ENCODE results near the gene MAP3K19. TPM values are rescaled to one million over a fixed set of nuclear protein-coding genes. Genes with fewer than 3 reads are reported as not detected.

The MAP3K19 gene
- total RNA-seq, 4 donors from 2014 or later, result not detected

- no peak overlapping the region for H3K4me3 ChIP-seq
- no peaks in the 10 kb centered on the region for H3K27me3 ChIP-seq
- H3K4me1 ChIP-seq, result peaks cover 39% of the 10 kb centered on the region
- H3K36me3 ChIP-seq, result peaks cover 16% of the 10 kb centered on the region
- no peaks in the 10 kb centered on the region for H3K9me3 ChIP-seq
- no peak for DNase-seq (ENCODE audit: low spot score in 2 of 2)
- no peak overlapping the region for H3K27ac ChIP-seq
- TF ChIP-seq POLR2AphosphoS5 (IDR thresholded peaks at IDR 0.05) (no peak), CTCF (IDR thresholded peaks at IDR 0.05) (no peak), POLR2A (IDR thresholded peaks at IDR 0.05) (no peak), EP300 (IDR thresholded peaks at IDR 0.05) (no peak)
Observed at GRCh38 chr2:135056790-135057189, 9.5 kb upstream of the MAP3K19 start.

- no peaks in the 10 kb centered on the region for H3K27me3 ChIP-seq
- H3K9me3 ChIP-seq, result no peaks in the 10 kb centered on the region
- TF ChIP-seq EP300 (IDR thresholded peaks at IDR 0.05) (no peak), CTCF (IDR thresholded peaks at IDR 0.05) (no peak), POLR2AphosphoS5 (IDR thresholded peaks at IDR 0.05) (no peak), POLR2A (IDR thresholded peaks at IDR 0.05) (no peak)
- no peak overlapping the region for H3K27ac ChIP-seq
- H3K4me3 ChIP-seq, result no peak overlapping the region
- WGBS, result 43% methylated on average over 2 of the region's 2 CpGs
- no peak for DNase-seq (ENCODE audit: low spot score in 2 of 2)
- H3K36me3 ChIP-seq, result peaks cover 3% of the 10 kb centered on the region
- H3K4me1 ChIP-seq, result peaks cover 41% of the 10 kb centered on the region
Observed at GRCh38 chr2:135055182-135055786, 8.0 kb upstream of the MAP3K19 start.

- 4% methylated on average over 15 of the region's 15 CpGs for WGBS
- peak overlapping the region; percentile 90 for H3K27ac ChIP-seq
- H3K9me3 ChIP-seq, result no peaks in the 10 kb centered on the region
- TF ChIP-seq POLR2A (IDR thresholded peaks at IDR 0.05) (no peak), EP300 (IDR thresholded peaks at IDR 0.05) (no peak), POLR2AphosphoS5 (IDR thresholded peaks at IDR 0.05) (no peak), CTCF (IDR thresholded peaks at IDR 0.05) (no peak)
- H3K27me3 ChIP-seq, result no peaks in the 10 kb centered on the region
- peaks cover 41% of the 10 kb centered on the region for H3K4me1 ChIP-seq
- H3K36me3 ChIP-seq, result no peaks in the 10 kb centered on the region
- peak overlapping the region; percentile 63 for H3K4me3 ChIP-seq
- no peak for DNase-seq (ENCODE audit: low spot score in 2 of 2)
Observed at GRCh38 chr2:135052997-135053474, 5.8 kb upstream of the MAP3K19 start.

GRCh38 chr2:135052042-135052876 is 5.0 kb upstream of the MAP3K19 start, which contains the start of gene RAB3GAP1:
Gene RAB3GAP1, plus strand, starts transcription at chr2:135052292. Its CDS starts 16 bp downstream, at chr2:135052308.
- TF ChIP-seq CTCF (IDR thresholded peaks at IDR 0.05), result no peak
- TF ChIP-seq POLR2A (IDR thresholded peaks at IDR 0.05), result peak in 1 of 2 donors; percentile 56
- no peaks in the 10 kb centered on the region for H3K36me3 ChIP-seq
- peak within 1 kb of the TSS; percentile 90 for H3K27ac ChIP-seq
- DNase-seq (ENCODE audit: low spot score in 2 of 2), result peak; percentile 76 to 84
- no peaks in the 10 kb centered on the region for H3K27me3 ChIP-seq
- H3K9me3 ChIP-seq, result no peaks in the 10 kb centered on the region
- under 1% methylated on average over 45 of the region's 45 CpGs for WGBS
- H3K4me3 ChIP-seq, result peak within 1 kb of the TSS; percentile 63
- H3K4me1 ChIP-seq, result peaks cover 41% of the 10 kb centered on the region

- no peaks in the 10 kb centered on the region for H3K36me3 ChIP-seq
- no peak overlapping the region for H3K4me3 ChIP-seq
- TF ChIP-seq POLR2AphosphoS5 (IDR thresholded peaks at IDR 0.05) (no peak), POLR2A (IDR thresholded peaks at IDR 0.05) (no peak), CTCF (IDR thresholded peaks at IDR 0.05) (no peak), EP300 (IDR thresholded peaks at IDR 0.05) (no peak)
- no peaks in the 10 kb centered on the region for H3K9me3 ChIP-seq
- peaks cover 32% of the 10 kb centered on the region for H3K4me1 ChIP-seq
- DNase-seq (ENCODE audit: low spot score in 2 of 2), result no peak
- 82% methylated on average over 6 of the region's 6 CpGs for WGBS
- H3K27me3 ChIP-seq, result no peaks in the 10 kb centered on the region
- no peak overlapping the region for H3K27ac ChIP-seq
Observed at GRCh38 chr2:135050684-135051083, 3.4 kb upstream of the MAP3K19 start.
